ENCODE data around the gene KCTD10. TPM values are rescaled to one million over a fixed set of nuclear protein-coding genes. Genes with fewer than 3 reads are reported as not detected.
A peak's percentile ranks its signal among the peaks of the same experiment; 100 is the strongest.

Gene KCTD10
- total and polyA plus RNA-seq, 2 of the 13 experiments (the other 11 are each of a cell fraction or from before 2014, with no cell fraction given): 6.9 to 25.4 TPM

DNA sequence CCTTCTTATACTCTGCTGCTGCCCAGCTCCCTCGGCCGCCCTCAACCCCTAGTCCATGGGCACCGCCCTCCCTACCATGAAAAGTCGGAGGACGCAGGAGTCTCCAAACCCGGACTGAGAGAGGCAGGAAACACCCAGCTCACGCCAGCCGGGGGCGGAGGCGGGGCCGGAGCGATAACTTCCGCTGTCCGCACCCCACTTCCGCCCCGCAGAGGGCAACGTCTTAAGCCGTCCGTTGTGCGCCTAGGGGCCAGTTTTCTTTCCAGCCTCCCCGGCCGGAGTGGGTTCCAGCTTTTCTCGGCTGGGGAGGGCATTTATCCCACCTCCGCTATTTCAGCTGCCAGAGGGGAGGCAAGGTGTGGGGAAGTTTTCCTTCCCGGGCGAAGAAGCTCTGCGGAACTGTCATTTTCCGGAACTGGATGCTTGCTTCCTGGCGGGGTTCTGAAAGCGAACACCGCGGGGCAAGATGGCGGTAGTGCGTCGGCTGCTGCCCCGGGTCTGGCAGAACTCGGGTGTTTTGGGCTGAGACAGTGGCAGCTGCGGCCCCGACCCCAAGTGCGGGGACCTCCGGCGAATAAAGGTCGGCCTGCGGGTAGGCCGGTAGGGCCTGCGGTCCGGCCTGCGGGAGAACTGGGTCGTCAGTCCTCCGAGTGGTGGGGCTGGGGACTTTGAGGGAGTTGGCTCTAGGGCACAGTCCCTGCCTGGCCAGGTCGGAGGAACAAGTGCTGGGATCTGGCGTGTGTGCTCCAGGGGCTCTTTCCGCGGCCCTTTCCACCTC lies at the start of gene KCTD10, which contains the start of gene UBE3B (continued):
- TF ChIP-seq, protein P1, sequence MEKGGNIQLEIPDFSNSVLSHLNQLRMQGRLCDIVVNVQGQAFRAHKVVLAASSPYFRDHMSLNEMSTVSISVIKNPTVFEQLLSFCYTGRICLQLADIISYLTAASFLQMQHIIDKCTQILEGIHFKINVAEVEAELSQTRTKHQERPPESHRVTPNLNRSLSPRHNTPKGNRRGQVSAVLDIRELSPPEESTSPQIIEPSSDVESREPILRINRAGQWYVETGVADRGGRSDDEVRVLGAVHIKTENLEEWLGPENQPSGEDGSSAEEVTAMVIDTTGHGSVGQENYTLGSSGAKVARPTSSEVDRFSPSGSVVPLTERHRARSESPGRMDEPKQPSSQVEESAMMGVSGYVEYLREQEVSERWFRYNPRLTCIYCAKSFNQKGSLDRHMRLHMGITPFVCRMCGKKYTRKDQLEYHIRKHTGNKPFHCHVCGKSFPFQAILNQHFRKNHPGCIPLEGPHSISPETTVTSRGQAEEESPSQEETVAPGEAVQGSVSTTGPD (CRISPR knock-in tag; IDR thresholded peaks at IDR 0.05): peak; percentile 63; the same call in 1 of the 2 replicates
- TF ChIP-seq IRX3 (CRISPR knock-in tag; IDR thresholded peaks at IDR 0.05; ENCODE audit: borderline replicate concordance, low read depth) (peak; percentile 65; the same call in 1 of the 2 replicates), NONO (IDR thresholded peaks at IDR 0.05) (no peak), NONO (CRISPR knock-in tag; conservative IDR thresholded peaks at IDR 0.05) (peak; percentile 88), PHF8 (CRISPR knock-in tag; IDR thresholded peaks at IDR 0.05) (peak; percentile 86), HIVEP1 (CRISPR knock-in tag; IDR thresholded peaks at IDR 0.05) (peak; percentile 90), ZNF891 (CRISPR knock-in tag; IDR thresholded peaks at IDR 0.05) (peak; percentile 72), SATB2 (CRISPR knock-in tag; IDR thresholded peaks at IDR 0.05) (0 out of 2 replicates have a peak, but pooled peaks have one; percentile 58), KLF15 (CRISPR knock-in tag; IDR thresholded peaks at IDR 0.05; ENCODE audit: borderline replicate concordance) (peak; percentile 70; the same call in 1 of the 2 replicates), SKI (IDR thresholded peaks at IDR 0.05; ENCODE audit: partially characterized antibody) (no peak), ZNF557 (CRISPR knock-in tag; IDR thresholded peaks at IDR 0.05) (0 out of 2 replicates have a peak, but pooled peaks have one; percentile 19), FOSL2 (CRISPR knock-in tag; IDR thresholded peaks at IDR 0.05) (peak; percentile 38), YY1 (IDR thresholded peaks at IDR 0.05; ENCODE audit: insufficient read depth, insufficient replicate concordance, low read depth, low read length) (peak; percentile 97), ZNF44 (CRISPR knock-in tag; IDR thresholded peaks at IDR 0.05) (no peak), HMG20B (CRISPR knock-in tag; conservative IDR thresholded peaks at IDR 0.05) (no peak), ZNF432 (CRISPR knock-in tag; IDR thresholded peaks at IDR 0.05; ENCODE audit: borderline replicate concordance) (no peak; the same call in 1 of the 2 replicates), RFXANK (CRISPR knock-in tag; IDR thresholded peaks at IDR 0.05) (peak; percentile 65; the same call in 1 of the 2 replicates), ZNF160 (CRISPR knock-in tag; IDR thresholded peaks at IDR 0.05) (peak; percentile 86), HNRNPUL1 (IDR thresholded peaks at IDR 0.05; ENCODE audit: low read depth, low read length) (no peak), ETV6 (CRISPR knock-in tag; conservative IDR thresholded peaks at IDR 0.05) (no peak; the same call in 1 of the 2 replicates), STAG1 (CRISPR knock-in tag; IDR thresholded peaks at IDR 0.05) (no peak)
- TF ChIP-seq, protein P2, sequence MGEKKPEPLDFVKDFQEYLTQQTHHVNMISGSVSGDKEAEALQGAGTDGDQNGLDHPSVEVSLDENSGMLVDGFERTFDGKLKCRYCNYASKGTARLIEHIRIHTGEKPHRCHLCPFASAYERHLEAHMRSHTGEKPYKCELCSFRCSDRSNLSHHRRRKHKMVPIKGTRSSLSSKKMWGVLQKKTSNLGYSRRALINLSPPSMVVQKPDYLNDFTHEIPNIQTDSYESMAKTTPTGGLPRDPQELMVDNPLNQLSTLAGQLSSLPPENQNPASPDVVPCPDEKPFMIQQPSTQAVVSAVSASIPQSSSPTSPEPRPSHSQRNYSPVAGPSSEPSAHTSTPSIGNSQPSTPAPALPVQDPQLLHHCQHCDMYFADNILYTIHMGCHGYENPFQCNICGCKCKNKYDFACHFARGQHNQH (CRISPR knock-in tag; IDR thresholded peaks at IDR 0.05): peak; percentile 85; the same call in 1 of the 2 replicates
- TF ChIP-seq, protein P3, sequence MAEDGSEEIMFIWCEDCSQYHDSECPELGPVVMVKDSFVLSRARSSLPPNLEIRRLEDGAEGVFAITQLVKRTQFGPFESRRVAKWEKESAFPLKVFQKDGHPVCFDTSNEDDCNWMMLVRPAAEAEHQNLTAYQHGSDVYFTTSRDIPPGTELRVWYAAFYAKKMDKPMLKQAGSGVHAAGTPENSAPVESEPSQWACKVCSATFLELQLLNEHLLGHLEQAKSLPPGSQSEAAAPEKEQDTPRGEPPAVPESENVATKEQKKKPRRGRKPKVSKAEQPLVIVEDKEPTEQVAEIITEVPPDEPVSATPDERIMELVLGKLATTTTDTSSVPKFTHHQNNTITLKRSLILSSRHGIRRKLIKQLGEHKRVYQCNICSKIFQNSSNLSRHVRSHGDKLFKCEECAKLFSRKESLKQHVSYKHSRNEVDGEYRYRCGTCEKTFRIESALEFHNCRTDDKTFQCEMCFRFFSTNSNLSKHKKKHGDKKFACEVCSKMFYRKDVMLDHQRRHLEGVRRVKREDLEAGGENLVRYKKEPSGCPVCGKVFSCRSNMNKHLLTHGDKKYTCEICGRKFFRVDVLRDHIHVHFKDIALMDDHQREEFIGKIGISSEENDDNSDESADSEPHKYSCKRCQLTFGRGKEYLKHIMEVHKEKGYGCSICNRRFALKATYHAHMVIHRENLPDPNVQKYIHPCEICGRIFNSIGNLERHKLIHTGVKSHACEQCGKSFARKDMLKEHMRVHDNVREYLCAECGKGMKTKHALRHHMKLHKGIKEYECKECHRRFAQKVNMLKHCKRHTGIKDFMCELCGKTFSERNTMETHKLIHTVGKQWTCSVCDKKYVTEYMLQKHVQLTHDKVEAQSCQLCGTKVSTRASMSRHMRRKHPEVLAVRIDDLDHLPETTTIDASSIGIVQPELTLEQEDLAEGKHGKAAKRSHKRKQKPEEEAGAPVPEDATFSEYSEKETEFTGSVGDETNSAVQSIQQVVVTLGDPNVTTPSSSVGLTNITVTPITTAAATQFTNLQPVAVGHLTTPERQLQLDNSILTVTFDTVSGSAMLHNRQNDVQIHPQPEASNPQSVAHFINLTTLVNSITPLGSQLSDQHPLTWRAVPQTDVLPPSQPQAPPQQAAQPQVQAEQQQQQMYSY (CRISPR knock-in tag; IDR thresholded peaks at IDR 0.05): 0 out of 2 replicates have a peak, but pooled peaks have one; percentile 29
- TF ChIP-seq, protein P4, sequence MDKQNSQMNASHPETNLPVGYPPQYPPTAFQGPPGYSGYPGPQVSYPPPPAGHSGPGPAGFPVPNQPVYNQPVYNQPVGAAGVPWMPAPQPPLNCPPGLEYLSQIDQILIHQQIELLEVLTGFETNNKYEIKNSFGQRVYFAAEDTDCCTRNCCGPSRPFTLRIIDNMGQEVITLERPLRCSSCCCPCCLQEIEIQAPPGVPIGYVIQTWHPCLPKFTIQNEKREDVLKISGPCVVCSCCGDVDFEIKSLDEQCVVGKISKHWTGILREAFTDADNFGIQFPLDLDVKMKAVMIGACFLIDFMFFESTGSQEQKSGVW (CRISPR knock-in tag; IDR thresholded peaks at IDR 0.05; ENCODE audit: borderline replicate concordance): no peak

Data from HepG2 (cell line).